Spleen (tissue), 11 donors: Measurements from ENCODE around the gene SLC4A2. TPM values are rescaled to one million over a fixed set of nuclear protein-coding genes. Genes with fewer than 3 reads are reported as not detected.

Source experiments
- DNase-seq: peaks from one replicate; pipeline ENCODE4 v3.0.0-alpha.2; 2020
- H3K27ac ChIP-seq, 8 donors: fragments of 200-600 bp; sonication (generic) in 7 of 8; 1 replicate in 4 of 8; 2 replicates in 4 of 8; pipeline versions ENCODE4 v1.5.0 to v1.8.0; 2016 to 2021; ENCODE audit warnings: inconsistent platforms in 4 of 8, mild to moderate bottlenecking in 4 of 8, moderate library complexity in 1 of 8
- H3K27me3 ChIP-seq, 7 donors: fragments of 200-600 bp; sonication (generic) in 6 of 7; replicated peaks in 1 of 7; 1 replicate in 4 of 7; 2 replicates in 3 of 7; pipeline versions ENCODE4 v1.5.0 to v1.8.0; 2016 to 2021; ENCODE audit warnings: inconsistent platforms in 3 of 7, mild to moderate bottlenecking in 1 of 7
- H3K36me3 ChIP-seq, 6 donors: fragments of 200-600 bp; sonication (generic) in 5 of 6; 1 replicate in 4 of 6; 2 replicates in 2 of 6; pipeline versions ENCODE4 v1.5.0 to v1.8.0; 2016 to 2021; ENCODE audit warnings: inconsistent platforms in 2 of 6
- H3K4me1 ChIP-seq, 6 donors: fragments of 200-600 bp; sonication (generic) in 5 of 6; 1 replicate in 3 of 6; 2 replicates in 3 of 6; pipeline versions ENCODE4 v1.5.0 to v1.8.0; 2016 to 2021; ENCODE audit warnings: inconsistent platforms in 3 of 6
- H3K4me3 ChIP-seq, 8 donors: fragments of 200-600 bp; sonication (generic) in 7 of 8; 1 replicate in 4 of 8; 2 replicates in 4 of 8; pipeline versions ENCODE4 v1.5.0 to v1.8.0; 2016 to 2021; ENCODE audit warnings: inconsistent platforms in 4 of 8, mild to moderate bottlenecking in 4 of 8, moderate library complexity in 2 of 8
- H3K9me3 ChIP-seq, 8 donors: fragments of 200-600 bp; sonication (generic) in 7 of 8; 1 replicate in 4 of 8; 2 replicates in 4 of 8; pipeline versions ENCODE4 v1.5.0 to v1.8.0; 2016 to 2021; ENCODE audit warnings: inconsistent platforms in 4 of 8
- CTCF ChIP-seq, 11 experiments: fragments of 200-600 bp in 7 of 11; fragments of 450-650 bp in 4 of 11; sonication (generic) in 4 of 11; IDR thresholded peaks in 8 of 11; conservative IDR thresholded peaks in 3 of 11; 1 replicate in 7 of 11; 2 replicates in 4 of 11; pipeline versions ENCODE4 v1.4.0 to v1.8.0; 2016 to 2021; ENCODE audit warnings: antibody characterized with exemption in 11 of 11, inconsistent platforms in 4 of 11, mild to moderate bottlenecking in 1 of 11
- POLR2A ChIP-seq, 3 donors: fragments of 450-650 bp; IDR thresholded peaks; one replicate each; pipeline ENCODE4 v1.5.1; 2017; ENCODE audit warnings: antibody characterized with exemption in 3 of 3, mild to moderate bottlenecking in 1 of 3
- POLR2AphosphoS5 ChIP-seq, 3 donors: sonication (generic); formaldehyde crosslinking; IDR thresholded peaks; one replicate each; pipeline ENCODE4 v1.5.1; 2017; ENCODE audit warnings: antibody characterized with exemption in 3 of 3
- WGBS, 5 donors: extraction: QIAGEN DNeasy Blood & Tissue Kit in 3 of 5; methylation state at CpG; one replicate each; pipeline versions ENCODE4 v1.1.5 to v1.1.7; 2013 to 2018; 5-methylcytosine and 5-hydroxymethylcytosine counted together
- intact Hi-C: fragments of 100-400 bp; cut with DNase I; formaldehyde crosslinking; loops from one replicate; pipeline ENCODE4 v1.15.0; 2023; ENCODE audit warnings: low total_unique reads
- polyA plus RNA-seq, 3 donors: library from polyadenylated mRNA; stranded (reverse); fragments of 200-250 nt; gene quantifications; one replicate each; pipeline ENCODE4 v1.2.1, GENCODE V29; 2013
- total RNA-seq, 7 donors: library from RNA; depleted of rRNA in 3 of 7; stranded (reverse); fragments of >200 nt in 3 of 7; fragmentation: NEBNext Ultra II Directional in 4 of 7; extraction: Animal tissue kit (Norgen Biotek cat#: 25700) in 4 of 7; gene quantifications; one replicate each; pipeline versions ENCODE4 v1.1.0 to v1.2.1, GENCODE V29; 2016 to 2021
- donor health status: healthy with polysubstance abuse.
- donor health status: DM: no; HTN: no; CAD: no; lungs with moderate emphysema.
- donor health status: DM: no; HTN: no; CAD: no.
- donor health status: Bipolar disorder and iron deficiency.
- donor health status: healthy.
- donor health status: DM: no; HTN: no; CAD: no.
- donor health status: DM: yes; HTN: yes; CAD: no.

SLC4A2 gene
- total and polyA plus RNA-seq, 10 donors: 43.9 to 122 (median 90.9) TPM

- 77 to 87% (median 81%) methylated on average over 15 of the region's 15 CpGs for WGBS, 5 donors
- DNase-seq: no peak
- Histone ChIP-seq H3K27ac (peak overlapping the region in 3 of 8 donors; percentile 14 to 45 (median 37)), H3K27me3 (peaks cover 0 to 64% (median 25%) of the 10 kb centered on the region in 7 donors), H3K4me3 (no peak overlapping the region), H3K36me3 (peaks cover 0 to 30% (median 0%) of the 10 kb centered on the region in 6 donors), H3K9me3 (no peaks in the 10 kb centered on the region), H3K4me1 (peaks cover 31 to 77% (median 61%) of the 10 kb centered on the region in 6 donors)
- intact Hi-C loops: no loop called here
- TF ChIP-seq POLR2A (IDR thresholded peaks at IDR 0.05) (peak in 1 of 3 donors; percentile 3), POLR2AphosphoS5 (IDR thresholded peaks at IDR 0.05) (peak; percentile 35 to 78 (median 58)), CTCF (IDR thresholded peaks at IDR 0.05 in 8 of 11, conservative IDR thresholded peaks at IDR 0.05 in 3 of 11) (no peak)
Observed at GRCh38 chr7:151016942-151017341, 42.4 kb upstream of the SLC4A2 start.

- H3K36me3 ChIP-seq: peaks cover 0 to 30% (median 0%) of the 10 kb centered on the region in 6 donors
- H3K27me3 ChIP-seq: peaks cover 0 to 64% (median 25%) of the 10 kb centered on the region in 7 donors
- intact Hi-C loops: no loop called here
Observed at GRCh38 chr7:151017370-151017952, 41.9 kb upstream of the SLC4A2 start.

GRCh38 chr7:151017953-151018420 is 41.4 kb upstream of the SLC4A2 start:
- peak; percentile 94 for DNase-seq
- intact Hi-C loops: no loop called here
- 2 to 5% (median 4%) methylated on average over 33 to 34 of the region's 34 CpGs for WGBS, 5 donors

More at GRCh38 chr7:151017370-151017952, 41.9 kb upstream of the SLC4A2 start:
- 33 to 46% (median 42%) methylated on average over 12 to 13 of the region's 13 CpGs for WGBS, 5 donors
- no peaks in the 10 kb centered on the region for H3K9me3 ChIP-seq
- peak overlapping the region in 3 of 8 donors; percentile 32 to 67 (median 38) for H3K4me3 ChIP-seq
- DNase-seq: no peak
- H3K27ac ChIP-seq: peak overlapping the region in 3 of 8 donors; percentile 15 to 45 (median 37)
- TF ChIP-seq POLR2AphosphoS5 (IDR thresholded peaks at IDR 0.05) (peak in 2 of 3 donors; percentile 3 to 27), POLR2A (IDR thresholded peaks at IDR 0.05) (peak in 1 of 3 donors; percentile 1), CTCF (IDR thresholded peaks at IDR 0.05 in 8 of 11, conservative IDR thresholded peaks at IDR 0.05 in 3 of 11) (no peak)
- H3K4me1 ChIP-seq: peaks cover 26 to 72% (median 56%) of the 10 kb centered on the region in 6 donors

More at GRCh38 chr7:151017953-151018420, 41.4 kb upstream of the SLC4A2 start:
- Histone ChIP-seq H3K36me3 (peaks cover 0 to 24% (median 0%) of the 10 kb centered on the region in 6 donors), H3K27me3 (peaks cover 0 to 62% (median 25%) of the 10 kb centered on the region in 7 donors), H3K9me3 (no peaks in the 10 kb centered on the region), H3K4me1 (peaks cover 21 to 67% (median 51%) of the 10 kb centered on the region in 6 donors), H3K27ac (peak overlapping the region in 3 of 8 donors; percentile 15 to 45 (median 37)), H3K4me3 (peak overlapping the region in 7 of 8 donors; percentile 23 to 67 (median 34))
- TF ChIP-seq POLR2AphosphoS5 (IDR thresholded peaks at IDR 0.05) (peak; percentile 48 to 83 (median 57)), CTCF (IDR thresholded peaks at IDR 0.05 in 8 of 11, conservative IDR thresholded peaks at IDR 0.05 in 3 of 11) (peak; percentile 83 to 99 (median 96)), POLR2A (IDR thresholded peaks at IDR 0.05) (no peak)
